Cerebellar cortex (tissue), 1 donor: ENCODE results near the gene MED27.
A peak's percentile ranks its signal among the peaks of the same experiment; 100 is the strongest.

ENCODE experiments used
- DNase-seq: peaks from one replicate; pipeline ENCODE4 v3.0.0-alpha.2; 2015; ENCODE audit warnings: low spot score

The MED27 gene

DNA sequence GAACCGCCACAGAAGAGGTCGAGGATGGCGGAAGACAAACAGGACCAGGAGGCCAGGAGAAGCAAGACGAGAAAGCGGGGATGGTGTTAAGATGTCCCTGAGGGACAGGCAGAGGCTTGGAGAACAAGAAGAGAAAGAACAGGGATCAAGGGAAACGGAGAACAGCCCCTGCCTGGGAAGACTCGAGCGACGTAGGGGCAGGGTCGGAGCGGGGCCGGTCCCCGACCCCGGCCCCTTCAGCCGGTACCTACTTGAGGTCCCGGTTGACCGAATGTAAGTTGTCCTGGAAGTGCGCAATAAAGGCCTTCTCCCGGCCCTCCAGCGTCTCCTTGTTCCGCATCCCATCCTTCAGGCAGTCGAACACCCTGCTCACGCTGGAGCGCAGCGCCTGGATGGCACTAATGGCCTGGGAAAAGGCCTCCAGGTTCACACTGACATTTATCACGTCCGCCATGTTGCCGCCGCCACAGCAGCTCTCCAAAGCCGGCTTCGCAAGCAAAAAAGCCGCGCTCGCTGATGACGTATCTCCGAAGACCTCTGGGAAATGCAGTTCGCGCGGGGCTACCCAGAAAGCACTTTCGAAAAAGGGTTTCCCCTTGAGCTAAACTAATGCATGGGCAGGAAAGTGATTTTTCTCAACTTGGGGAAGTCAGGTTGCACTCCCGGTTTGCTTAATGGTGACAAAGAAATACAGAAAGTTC, at the start of gene MED27:
Gene MED27 (minus strand): TSS at position 477 of the 701 bp plus-strand sequence. CDS start 23 bp downstream, at position 454.
- DNase-seq, result peak; percentile 93

DNA sequence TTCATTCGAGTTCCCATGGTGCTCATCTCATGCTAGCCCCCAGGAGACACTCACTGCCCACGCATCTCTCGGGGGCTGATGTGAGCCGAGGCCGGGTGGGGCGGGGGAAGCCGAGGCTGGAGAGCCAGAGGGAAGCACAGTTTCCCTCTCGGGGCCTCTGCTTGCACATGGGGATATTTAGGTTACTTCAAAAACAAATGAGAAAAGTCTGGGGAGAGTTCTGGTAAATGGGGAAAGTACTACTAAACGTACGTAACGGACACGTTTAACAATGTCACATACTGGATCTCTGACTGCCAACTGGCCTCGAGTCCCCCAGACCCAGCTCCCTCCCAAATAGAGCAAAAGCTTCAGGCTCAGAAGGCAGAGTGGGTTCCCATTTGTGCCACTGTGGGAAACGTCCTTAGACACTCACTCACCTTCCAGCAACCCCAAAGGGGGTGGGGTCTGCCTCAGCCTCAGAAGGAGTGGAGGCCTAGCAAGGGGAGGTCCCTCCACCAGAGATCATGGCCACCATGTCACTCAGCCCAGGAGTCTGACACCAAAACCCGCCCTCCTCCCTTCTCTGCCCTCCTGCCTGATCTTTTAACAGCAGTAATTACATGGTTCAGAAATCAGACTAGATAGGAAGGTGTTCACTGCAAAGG, 48.3 kb upstream of the MED27 start:
- no peak for DNase-seq

DNA sequence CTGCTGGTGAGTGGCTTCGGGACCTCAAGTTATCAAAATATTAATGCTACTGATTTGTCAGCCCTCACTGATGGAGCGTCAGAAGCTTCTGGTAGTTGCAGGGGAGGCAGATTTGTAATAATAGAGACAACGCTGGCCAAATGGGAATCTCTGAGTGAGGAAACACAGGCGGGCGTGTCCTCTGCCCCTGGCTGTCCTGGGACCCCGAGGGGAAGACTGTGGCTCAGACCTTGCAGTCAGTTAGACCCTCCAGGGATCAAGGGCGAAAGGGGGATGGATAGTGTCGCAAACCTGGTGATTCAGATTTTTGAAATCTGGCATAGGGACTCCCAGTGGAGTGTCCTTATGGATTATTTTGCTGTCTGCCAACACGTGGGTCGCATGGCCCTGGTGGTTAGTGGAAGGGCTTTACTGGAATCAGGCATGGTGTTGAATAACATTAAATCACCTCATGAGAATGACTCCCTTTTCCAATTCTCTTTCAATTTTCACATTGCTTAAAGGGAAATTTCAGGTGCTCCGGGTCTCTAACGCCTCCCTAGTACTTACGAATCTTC, 47.1 kb upstream of the MED27 start:
- peak; percentile 38 for DNase-seq

GRCh38 chr9:132125944-132126679, 46.4 kb upstream of the MED27 start:
- DNase-seq, result peak; percentile 41

GRCh38 chr9:132125361-132125760, 45.7 kb upstream of the MED27 start:
- no peak for DNase-seq

GRCh38 chr9:132124800-132125199, 45.1 kb upstream of the MED27 start:
- no peak for DNase-seq

- DNase-seq, result no peak
Observed at GRCh38 chr9:132121021-132121420, 41.4 kb upstream of the MED27 start.

- DNase-seq, result no peak
Observed at GRCh38 chr9:132117694-132118093, 38.0 kb upstream of the MED27 start.

- DNase-seq, result no peak
Observed at GRCh38 chr9:132116583-132116982, 36.9 kb upstream of the MED27 start.

GRCh38 chr9:132114102-132114707, 34.5 kb upstream of the MED27 start:
- no peak for DNase-seq

DNA sequence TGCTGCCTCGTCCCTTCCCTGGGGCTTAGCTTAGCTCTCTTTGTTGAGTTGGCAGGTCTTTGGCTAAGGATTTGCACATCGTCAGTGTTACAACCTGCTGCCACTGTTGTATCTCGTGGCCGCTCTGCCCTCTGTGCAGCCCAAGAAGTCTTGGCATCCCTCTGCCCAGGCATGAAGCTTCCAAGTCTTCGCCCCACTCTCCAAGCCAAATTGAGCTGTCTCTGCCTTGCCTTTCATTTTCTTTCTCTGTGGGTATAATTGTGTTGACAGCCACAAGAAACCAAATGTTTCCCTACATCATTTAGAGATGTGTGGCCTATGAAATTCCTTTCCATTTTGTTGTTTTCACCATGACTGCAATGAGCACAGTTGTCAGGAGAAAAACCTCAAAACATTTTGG, 29.6 kb upstream of the MED27 start:
- peak; percentile 38 for DNase-seq

DNA sequence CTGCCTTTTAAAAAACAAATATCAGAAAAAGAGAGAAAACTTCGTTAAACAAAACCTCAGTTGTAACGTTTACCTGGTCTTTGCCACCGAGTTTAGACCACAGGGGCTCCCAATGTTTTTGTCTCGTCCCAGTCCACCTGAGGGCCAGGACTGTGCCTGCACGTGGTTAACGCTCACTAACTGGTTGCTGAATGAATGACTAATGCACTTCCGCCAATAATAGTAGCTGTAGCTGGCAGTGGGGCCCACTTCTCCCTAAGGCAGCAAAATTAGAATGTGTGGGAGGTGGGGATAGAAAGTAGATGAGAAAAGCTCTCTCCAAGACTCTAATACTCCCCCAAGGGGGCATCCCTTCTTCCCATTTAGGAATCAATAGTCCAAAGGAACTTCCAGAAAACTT, 29.1 kb upstream of the MED27 start:
- DNase-seq, result no peak

- DNase-seq, result no peak
Observed at GRCh38 chr9:132099741-132100407, 20.2 kb upstream of the MED27 start.

DNA sequence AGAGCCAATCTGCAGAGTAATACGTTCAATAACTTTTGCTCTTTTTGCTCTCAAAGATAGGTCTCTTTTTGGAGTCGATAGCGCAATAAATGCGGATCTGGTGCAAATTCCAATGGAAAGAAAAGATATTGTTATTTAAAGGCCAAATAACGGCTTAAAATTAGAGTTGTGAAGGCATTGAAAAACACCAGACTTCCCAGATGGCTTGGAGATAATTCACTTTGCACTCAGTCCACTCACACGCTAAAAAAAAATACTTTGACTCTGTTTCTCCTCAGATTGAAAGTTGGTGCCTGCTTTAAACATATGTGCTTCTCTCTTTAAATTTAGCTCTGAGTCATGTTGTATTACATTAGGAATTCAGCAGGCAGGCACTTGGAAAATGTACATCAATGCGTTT, 19.5 kb upstream of the MED27 start:
- no peak for DNase-seq

DNA sequence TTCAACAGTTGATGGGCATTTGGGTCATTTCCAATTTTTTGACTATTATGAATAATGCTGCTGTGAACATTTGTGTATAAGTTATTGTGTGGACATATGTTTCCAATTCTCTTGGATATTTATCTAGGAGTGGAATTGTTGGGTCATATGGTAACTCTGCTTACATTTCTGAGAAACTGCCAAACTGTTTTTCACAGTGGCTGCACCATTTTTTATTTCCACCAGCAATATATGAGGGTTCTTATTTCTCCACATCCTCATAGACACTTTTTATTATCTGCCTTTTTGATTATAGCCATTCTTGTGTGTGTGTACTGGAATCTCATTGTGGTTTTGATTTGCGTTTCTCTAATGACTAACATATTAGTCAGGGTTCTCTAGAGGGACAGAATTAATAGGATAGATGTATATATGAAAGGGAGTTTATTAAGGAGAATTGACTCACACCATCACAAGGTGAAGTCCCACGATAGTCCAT, 14.7 kb upstream of the MED27 start:
- no peak for DNase-seq

- DNase-seq, result no peak
Observed at GRCh38 chr9:132090771-132091170, 11.1 kb upstream of the MED27 start.

GRCh38 chr9:132087438-132088030, 7.9 kb upstream of the MED27 start:
- no peak for DNase-seq

- no peak for DNase-seq
Observed at GRCh38 chr9:132082188-132082587, 2.5 kb upstream of the MED27 start.

GRCh38 chr9:132078699-132079356, 839 bp downstream of the MED27 start:
- DNase-seq, result no peak

- DNase-seq, result no peak
Observed at GRCh38 chr9:132077881-132078698, 1.6 kb downstream of the MED27 start.
